ENCODE data around the gene MYBPC3. TPM values are rescaled to one million over a fixed set of nuclear protein-coding genes. Genes with fewer than 3 reads are reported as not detected.

The MYBPC3 gene
- total and polyA plus RNA-seq, 2 donors (not counting 3 experiments of a cell fraction or from before 2014, with no cell fraction given), result not detected

- CTCF ChIA-PET, result interaction anchor here (1.1 to 1.6 kb wide), 2 partner anchors 15 to 40 kb away, joined by 4 to 8 read pairs; no protein-coding TSS in a partner anchor
- TF ChIP-seq POLR2A (IDR thresholded peaks at IDR 0.05; ENCODE audit: low read depth, low read length) (no peak), MYC (IDR thresholded peaks at IDR 0.05; ENCODE audit: low read depth, low read length) (no peak), CTCF (IDR thresholded peaks at IDR 0.05; ENCODE audit: extremely low read depth in 1 of 2, insufficient read depth in 1 of 2, low read depth in 1 of 2, low read length in 2 of 2) (no peak), EZH2 (IDR thresholded peaks at IDR 0.05; ENCODE audit: borderline replicate concordance, low read depth, low read length, severe bottlenecking) (no peak), GATA2 (IDR thresholded peaks at IDR 0.05; ENCODE audit: insufficient read depth, insufficient read length, low read depth, low read length) (no peak), FOS (IDR thresholded peaks at IDR 0.05; ENCODE audit: borderline replicate concordance, insufficient read depth, low read length) (no peak), MAX (IDR thresholded peaks at IDR 0.05; ENCODE audit: insufficient read depth, insufficient read length) (no peak), POLR2AphosphoS5 (IDR thresholded peaks at IDR 0.05; ENCODE audit: insufficient read depth, low read depth, low read length) (no peak), JUN (IDR thresholded peaks at IDR 0.05; ENCODE audit: borderline replicate concordance, insufficient read depth, insufficient read length, low read depth) (no peak)
- no peak overlapping the region for H3K4me3 ChIP-seq (replicated peaks in 1 of 3; ENCODE audit: insufficient read depth in 1 of 3, low read depth in 1 of 3, low read length in 3 of 3)
- dilution Hi-C loops (cut with MboI; ENCODE audit: extremely low pct_ligation_motif_present, low sequenced_read_pairs) (no loop called here), intact Hi-C loops (cut with micrococcal nuclease) (loop anchor here (5.0 kb wide), 1 partner anchor 32 kb away; no protein-coding TSS in a partner anchor)
- H3K27me3 ChIP-seq (ENCODE audit: control insufficient read depth in 2 of 2, insufficient read depth in 2 of 2, low read length in 2 of 2), result no peaks in the 10 kb centered on the region
- H4K20me1 ChIP-seq (replicated peaks; ENCODE audit: control insufficient read depth, extremely low read depth, insufficient read depth, low read length), result no peaks in the 10 kb centered on the region
- BruUV-seq (replicated peaks), result no TSS peak
- no peaks in the 10 kb centered on the region for H3K9me3 ChIP-seq (replicated peaks; ENCODE audit: control insufficient read depth, insufficient read depth, low read length)
- FAIRE-seq (no peak), DNase-seq (ENCODE audit: low read depth, low spot score) (no peak)
- no peak overlapping the region for H2AFZ ChIP-seq (ENCODE audit: low read depth, low read length)
- H3K79me2 ChIP-seq (ENCODE audit: control insufficient read depth, insufficient read depth, low read length), result no peaks in the 10 kb centered on the region
- H3K27ac ChIP-seq (ENCODE audit: insufficient read depth, low read depth, low read length), result no peak overlapping the region
- POLR2A ChIA-PET, result no interaction called here
- H3K4me2 ChIP-seq (ENCODE audit: insufficient read depth, low read length), result no peak overlapping the region
- no peaks in the 10 kb centered on the region for H3K4me1 ChIP-seq (ENCODE audit: control insufficient read depth, extremely low read depth, insufficient read depth, low read length)
- H3K9me1 ChIP-seq (replicated peaks; ENCODE audit: control insufficient read depth, extremely low read depth, insufficient read depth, low read length), result no peaks in the 10 kb centered on the region
- H3K36me3 ChIP-seq (ENCODE audit: control insufficient read depth in 2 of 2, extremely low read depth in 1 of 2, insufficient read depth in 2 of 2, low read length in 2 of 2), result peaks cover 12 to 23% of the 10 kb centered on the region in 2 experiments
- H3K9ac ChIP-seq (replicated peaks; ENCODE audit: extremely low read depth, insufficient read depth, low read length), result no peak overlapping the region
Measured at GRCh38 chr11:47314992-47315391, 37.5 kb downstream of the MYBPC3 start.

All from endothelial cell of umbilical vein (primary cell).